ENCODE results near the gene TOGARAM2.

DNA sequence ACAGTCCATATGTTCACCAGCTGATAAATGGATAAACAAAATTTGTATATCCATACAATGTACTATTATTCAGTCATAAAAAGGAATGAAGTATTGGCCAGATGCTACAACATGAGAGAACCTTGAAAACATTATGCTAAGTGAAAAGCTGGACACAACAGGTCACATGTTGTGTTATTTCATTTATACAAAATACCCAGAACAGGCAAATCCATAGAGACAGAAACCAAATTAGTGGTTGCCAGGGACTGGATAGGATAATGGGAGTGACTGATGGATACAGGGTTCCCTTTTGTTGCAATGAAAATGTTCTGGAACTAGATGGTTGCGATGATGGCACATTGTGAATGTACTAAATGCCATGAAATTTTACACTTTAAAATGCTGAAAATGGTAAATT is 103.5 kb downstream of the TOGARAM2 start:
- TF ChIP-seq RAD21 (IDR thresholded peaks at IDR 0.05; ENCODE audit: low read depth) = no peak
- TF ChIP-seq CEBPB (IDR thresholded peaks at IDR 0.05) = no peak
- TF ChIP-seq CREB1 (IDR thresholded peaks at IDR 0.05; ENCODE audit: low read depth) = no peak
- TF ChIP-seq TEAD4 (IDR thresholded peaks at IDR 0.05) = no peak
- TF ChIP-seq TCF12 (IDR thresholded peaks at IDR 0.05; ENCODE audit: low read depth) = no peak
- no peak for TF ChIP-seq ZBTB7A (IDR thresholded peaks at IDR 0.05; ENCODE audit: low read depth)
- TF ChIP-seq, protein P1, sequence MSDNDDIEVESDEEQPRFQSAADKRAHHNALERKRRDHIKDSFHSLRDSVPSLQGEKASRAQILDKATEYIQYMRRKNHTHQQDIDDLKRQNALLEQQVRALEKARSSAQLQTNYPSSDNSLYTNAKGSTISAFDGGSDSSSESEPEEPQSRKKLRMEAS (IDR thresholded peaks at IDR 0.05) = no peak
